HUDEP-2 (cell line): Measurements from ENCODE around the gene RAB3C.

ENCODE experiments used
- DNase-seq, 76 experiments: peaks; one replicate each; lab custom pipeline; 2025; ENCODE audit not compliant: unreplicated experiment in 76 of 76; lab: John Stamatoyannopoulos, UW

Gene RAB3C

GRCh38 chr5:58860680-58861079 lies 277.8 kb downstream of the RAB3C start:
- DNase-seq, result no peak

GRCh38 chr5:58868931-58869330 lies 286.1 kb downstream of the RAB3C start:
- no peak for DNase-seq

- peak in 10 of 76 experiments; percentile 1 to 20 (median 4) for DNase-seq
These were observed 288.9 kb downstream of the RAB3C start for GRCh38 chr5:58871648-58872242.

GRCh38 chr5:58872670-58873273 lies 289.9 kb downstream of the RAB3C start:
- DNase-seq, result no peak

- no peak for DNase-seq
These were observed 292.7 kb downstream of the RAB3C start for GRCh38 chr5:58875599-58875998.

- no peak for DNase-seq
These were observed 302.4 kb downstream of the RAB3C start for GRCh38 chr5:58885260-58885659.

- DNase-seq, result peak in 29 of 76 experiments; percentile 0 to 44 (median 16)
These were observed 303.7 kb downstream of the RAB3C start for GRCh38 chr5:58886315-58887207.

- no peak for DNase-seq
These were observed 304.4 kb downstream of the RAB3C start for GRCh38 chr5:58887311-58887710.

GRCh38 chr5:58887721-58888409 lies 305.0 kb downstream of the RAB3C start:
- DNase-seq, result no peak

GRCh38 chr5:58890265-58890664 lies 307.4 kb downstream of the RAB3C start:
- no peak for DNase-seq

GRCh38 chr5:58890701-58891085 lies 307.8 kb downstream of the RAB3C start:
- DNase-seq, result no peak

GRCh38 chr5:58891086-58891970 lies 308.5 kb downstream of the RAB3C start:
- DNase-seq, result peak in 32 of 76 experiments; percentile 0 to 54 (median 14)

GRCh38 chr5:58891971-58892343 lies 309.1 kb downstream of the RAB3C start:
- no peak for DNase-seq

GRCh38 chr5:58893551-58893950 lies 310.7 kb downstream of the RAB3C start:
- no peak for DNase-seq

- no peak for DNase-seq
These were observed 315.1 kb downstream of the RAB3C start for GRCh38 chr5:58898006-58898405.

GRCh38 chr5:58898538-58898937 lies 315.7 kb downstream of the RAB3C start:
- no peak for DNase-seq

GRCh38 chr5:58901271-58901670 lies 318.4 kb downstream of the RAB3C start:
- no peak for DNase-seq

GRCh38 chr5:58902305-58902704 lies 319.4 kb downstream of the RAB3C start:
- no peak for DNase-seq

- no peak for DNase-seq
These were observed 319.9 kb downstream of the RAB3C start for GRCh38 chr5:58902765-58903164.

GRCh38 chr5:58904737-58905136 lies 321.9 kb downstream of the RAB3C start:
- DNase-seq, result no peak
